ENCODE measurements around the gene UIMC1.

UIMC1 gene

GRCh38 chr5:176959051-176959450 is 47.5 kb downstream of the UIMC1 start:
- DNase-seq (ENCODE audit: insufficient read length, low spot score) (peak; percentile 38), FAIRE-seq (no peak)

- DNase-seq (ENCODE audit: insufficient read length, low spot score) (no peak), FAIRE-seq (no peak)
Measured at GRCh38 chr5:176956756-176957155, 49.8 kb downstream of the UIMC1 start.

- DNase-seq (ENCODE audit: insufficient read length, low spot score) (no peak), FAIRE-seq (no peak)
Measured at GRCh38 chr5:176955895-176956294, 50.7 kb downstream of the UIMC1 start.

DNA sequence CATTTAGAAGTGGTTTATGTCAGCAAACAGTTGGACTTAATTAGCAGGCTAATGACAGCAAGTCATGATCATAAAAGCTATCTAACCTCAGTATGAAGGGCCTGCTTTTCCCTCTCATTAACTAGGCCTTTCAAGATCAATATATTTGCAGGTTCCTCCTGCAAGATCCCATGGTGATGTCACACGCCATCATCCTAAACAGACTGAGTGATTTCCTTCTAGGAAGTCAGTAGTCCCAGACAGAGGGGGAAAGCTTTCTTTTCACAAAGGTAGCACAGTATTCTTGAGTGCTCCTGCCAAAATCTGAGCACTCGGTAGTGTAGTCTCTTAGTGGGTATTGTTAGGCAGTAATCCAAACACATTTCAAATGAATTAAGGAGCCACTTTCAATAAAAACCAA is 52.5 kb downstream of the UIMC1 start:
- FAIRE-seq (no peak), DNase-seq (ENCODE audit: insufficient read length, low spot score) (no peak)

DNA sequence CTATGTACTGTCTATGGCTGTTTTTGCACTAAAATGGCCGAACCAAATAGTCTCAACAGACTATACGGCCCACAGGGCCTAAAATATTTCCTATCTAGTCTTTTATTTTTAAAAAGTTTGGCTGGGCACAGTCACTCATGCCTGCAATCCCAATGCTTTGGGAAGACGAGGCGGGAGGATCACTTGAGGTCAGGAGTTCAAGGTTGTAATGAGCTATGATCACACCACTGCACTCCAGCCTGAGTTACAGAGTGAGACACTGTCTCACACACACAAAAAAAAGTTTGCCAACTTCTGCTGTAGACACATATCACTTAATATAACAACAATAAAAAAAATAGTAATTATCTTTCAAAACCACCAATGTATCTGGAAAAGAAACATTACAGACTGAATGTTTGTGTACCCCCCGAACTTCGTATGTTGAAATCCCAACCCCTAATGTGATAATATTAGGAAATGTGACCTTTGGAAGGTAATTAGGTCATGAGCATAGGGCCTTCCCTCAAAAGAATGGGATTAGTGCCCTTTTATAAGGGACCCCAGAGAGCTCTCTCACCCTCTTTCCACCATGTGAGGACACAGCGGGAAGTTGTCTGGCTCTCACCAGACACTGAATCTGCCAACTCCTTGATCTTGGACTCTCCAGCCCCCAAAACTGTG is 53.9 kb downstream of the UIMC1 start:
- no peak for FAIRE-seq
- no peak for DNase-seq (ENCODE audit: insufficient read length, low spot score)

- DNase-seq (ENCODE audit: insufficient read length, low spot score) = no peak
- no peak for FAIRE-seq
Measured at GRCh38 chr5:176948458-176948857, 58.1 kb downstream of the UIMC1 start.

- DNase-seq (ENCODE audit: insufficient read length, low spot score) (no peak), FAIRE-seq (no peak)
Measured at GRCh38 chr5:176947847-176948246, 58.7 kb downstream of the UIMC1 start.

DNA sequence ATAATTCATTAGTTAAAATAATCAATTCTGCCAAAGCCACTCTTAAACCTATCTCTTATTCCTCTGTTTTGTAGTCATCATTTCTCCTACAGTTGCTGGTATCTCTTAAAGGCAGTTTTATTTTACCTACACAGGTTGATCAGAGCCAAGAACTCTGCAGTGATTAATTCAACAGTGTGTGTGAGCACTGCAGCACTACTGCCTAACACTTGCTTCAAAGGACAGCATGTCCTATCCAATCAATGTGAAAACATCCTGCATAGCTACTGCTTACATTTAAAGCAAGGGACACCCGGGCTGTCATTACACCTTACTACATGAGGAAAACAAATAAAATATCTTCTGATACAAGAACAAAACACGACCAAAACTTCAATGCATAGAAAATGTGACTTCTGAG is 62.3 kb downstream of the UIMC1 start:
- FAIRE-seq (no peak), DNase-seq (ENCODE audit: insufficient read length, low spot score) (no peak)

DNA sequence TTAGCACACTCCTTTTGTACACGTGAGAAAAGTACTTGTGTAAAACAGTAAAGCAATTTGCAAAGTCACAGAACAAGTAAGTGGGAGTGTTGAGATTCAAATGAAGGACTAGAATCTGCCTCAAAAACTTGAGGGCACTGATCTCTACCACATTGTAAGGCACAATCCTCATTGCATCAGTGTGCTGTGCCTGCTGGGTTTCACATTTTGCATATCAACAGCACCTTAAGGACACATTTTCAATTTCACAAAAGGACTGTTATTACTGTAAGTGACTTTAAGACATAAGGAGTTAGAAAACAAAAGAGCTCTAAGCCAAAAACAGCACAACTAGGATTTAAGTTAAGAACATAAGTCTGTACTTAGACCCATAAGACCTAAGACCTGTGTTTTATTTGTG is 62.8 kb downstream of the UIMC1 start:
- no peak for FAIRE-seq
- DNase-seq (ENCODE audit: insufficient read length, low spot score) = no peak

DNA sequence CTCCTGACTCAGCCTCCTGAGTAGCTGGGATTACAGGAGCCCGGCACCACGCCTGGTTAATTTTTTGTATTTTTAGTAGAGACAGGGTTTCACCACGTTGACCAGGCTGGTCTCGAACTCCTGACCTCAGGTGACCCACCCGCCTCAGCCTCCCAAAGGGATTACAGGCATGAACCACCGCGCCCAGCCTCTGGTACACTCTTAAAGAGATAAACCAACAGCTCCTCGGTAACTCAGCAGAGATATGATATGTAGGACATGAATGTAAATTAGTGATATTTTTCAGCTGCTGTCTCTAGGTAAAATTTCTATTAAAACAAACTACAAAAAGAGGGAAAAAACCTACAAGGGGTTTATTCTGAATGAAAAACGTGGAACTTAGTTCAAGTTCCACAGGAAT is 64.6 kb downstream of the UIMC1 start:
- DNase-seq (ENCODE audit: insufficient read length, low spot score) = no peak
- FAIRE-seq = no peak

- FAIRE-seq = no peak
Measured at GRCh38 chr5:176938472-176938871, 68.1 kb downstream of the UIMC1 start.

GRCh38 chr5:176935017-176935416 is 71.6 kb downstream of the UIMC1 start:
- no peak for FAIRE-seq
- DNase-seq (ENCODE audit: insufficient read length, low spot score) = no peak

More at GRCh38 chr5:176938472-176938871, 68.1 kb downstream of the UIMC1 start:
- no peak for DNase-seq (ENCODE audit: insufficient read length, low spot score)

- DNase-seq (ENCODE audit: insufficient read length, low spot score) (no peak), FAIRE-seq (no peak)
Measured at GRCh38 chr5:176934309-176934930, 72.2 kb downstream of the UIMC1 start.

- DNase-seq (ENCODE audit: insufficient read length, low spot score) = no peak
- FAIRE-seq = no peak
Measured at GRCh38 chr5:176929654-176930053, 76.9 kb downstream of the UIMC1 start.

DNA sequence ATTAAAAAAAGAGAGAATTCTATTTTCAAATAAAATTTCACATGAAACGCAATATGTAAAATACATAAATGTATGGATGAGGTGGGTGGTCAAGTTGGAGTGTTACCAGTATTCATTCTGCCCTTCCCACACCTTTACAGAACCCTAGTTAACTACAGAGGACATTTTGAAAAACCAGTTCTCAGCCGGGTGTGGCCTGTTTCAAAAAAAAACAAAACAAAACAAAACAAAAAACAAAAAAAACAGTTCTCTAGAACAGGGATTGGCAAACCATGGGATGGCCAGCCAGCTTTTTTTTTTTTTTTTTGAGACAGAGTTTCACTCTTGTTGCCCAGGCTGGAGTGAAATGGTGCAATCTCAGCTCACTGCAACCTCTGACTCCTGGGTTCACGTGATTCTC is 79.0 kb downstream of the UIMC1 start:
- no peak for DNase-seq (ENCODE audit: insufficient read length, low spot score)
- no peak for FAIRE-seq

GRCh38 chr5:176922817-176923216 is 83.8 kb downstream of the UIMC1 start:
- FAIRE-seq = no peak
- no peak for DNase-seq (ENCODE audit: insufficient read length, low spot score)

GRCh38 chr5:176921714-176922113 is 84.9 kb downstream of the UIMC1 start:
- FAIRE-seq = no peak
- no peak for DNase-seq (ENCODE audit: insufficient read length, low spot score)

DNA sequence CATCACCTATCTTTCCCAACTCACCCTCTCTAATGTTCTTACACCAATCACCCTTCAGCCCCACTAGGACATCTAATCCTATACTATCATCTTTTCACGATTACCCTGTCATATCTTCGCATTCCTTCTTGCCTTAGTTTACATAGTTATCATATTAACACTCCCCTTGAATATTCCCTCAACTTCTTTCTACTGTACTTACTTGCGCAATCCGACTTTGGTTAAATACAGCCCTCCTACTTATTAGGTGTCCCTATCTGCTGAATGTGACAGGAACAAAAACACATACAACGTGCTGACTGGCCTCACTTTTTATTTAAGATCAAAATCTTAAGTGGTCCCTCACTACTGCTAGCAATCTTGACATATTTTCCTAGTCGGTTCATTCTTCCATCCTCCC is 88.0 kb downstream of the UIMC1 start:
- DNase-seq (ENCODE audit: insufficient read length, low spot score) (no peak), FAIRE-seq (no peak)

DNA sequence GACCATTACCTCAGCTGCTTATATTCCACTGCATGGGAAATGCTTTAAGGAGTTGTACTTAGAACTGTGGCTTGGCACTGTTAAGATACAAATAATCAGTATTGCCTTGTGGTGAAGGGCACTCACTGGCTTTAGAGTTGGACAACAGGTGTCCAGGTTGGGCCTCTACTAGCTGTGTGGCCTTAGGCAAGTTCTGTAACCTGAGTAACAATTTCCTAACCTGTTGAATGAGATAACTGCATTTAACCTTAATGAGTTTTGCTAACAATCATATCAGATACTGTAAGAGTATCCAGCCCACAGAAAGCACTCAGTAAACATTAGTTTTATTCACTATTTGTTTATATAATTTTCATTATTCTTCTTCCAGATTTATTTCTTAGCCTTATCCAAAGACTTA is 90.2 kb downstream of the UIMC1 start:
- FAIRE-seq = no peak
- no peak for DNase-seq (ENCODE audit: insufficient read length, low spot score)

DNA sequence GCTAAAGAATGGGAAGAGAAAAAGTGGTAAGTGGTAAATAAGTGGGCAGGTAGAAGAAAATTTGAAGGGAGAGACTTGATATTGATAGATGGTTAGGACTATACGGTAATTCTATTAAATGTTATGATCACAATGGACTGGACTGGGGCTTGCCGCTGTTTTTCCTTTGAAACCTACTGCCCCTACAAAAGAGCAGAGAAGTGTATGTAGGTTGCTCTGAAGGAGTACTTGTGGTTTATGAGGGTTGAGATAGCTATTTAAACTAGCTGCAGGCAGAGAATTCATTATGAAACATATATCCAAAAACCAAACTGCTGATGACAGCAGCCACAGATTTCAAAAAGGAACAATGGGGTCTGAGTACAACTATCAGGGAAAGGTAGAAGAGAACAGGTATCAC is 90.7 kb downstream of the UIMC1 start:
- FAIRE-seq (no peak), DNase-seq (ENCODE audit: insufficient read length, low spot score) (no peak)

DNA sequence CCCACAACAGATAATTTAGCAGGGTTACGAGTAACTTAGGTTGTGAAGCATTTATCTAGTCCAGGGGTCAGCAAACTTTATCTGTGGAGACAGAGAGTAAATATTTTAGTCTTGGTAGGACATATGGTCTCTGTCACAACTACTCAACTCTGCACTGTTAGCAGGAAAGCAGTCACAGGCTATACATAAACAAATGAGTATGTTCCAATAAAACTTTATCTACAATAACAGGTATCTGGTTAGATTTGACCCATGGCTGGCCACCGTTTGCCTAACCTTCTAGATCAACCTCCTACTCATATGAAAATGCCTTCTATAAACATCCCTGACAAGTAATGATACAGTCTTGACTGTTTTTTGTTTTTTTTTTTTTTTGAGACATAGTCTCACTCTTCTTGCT is 94.5 kb downstream of the UIMC1 start:
- FAIRE-seq (no peak), DNase-seq (ENCODE audit: insufficient read length, low spot score) (no peak)

DNA sequence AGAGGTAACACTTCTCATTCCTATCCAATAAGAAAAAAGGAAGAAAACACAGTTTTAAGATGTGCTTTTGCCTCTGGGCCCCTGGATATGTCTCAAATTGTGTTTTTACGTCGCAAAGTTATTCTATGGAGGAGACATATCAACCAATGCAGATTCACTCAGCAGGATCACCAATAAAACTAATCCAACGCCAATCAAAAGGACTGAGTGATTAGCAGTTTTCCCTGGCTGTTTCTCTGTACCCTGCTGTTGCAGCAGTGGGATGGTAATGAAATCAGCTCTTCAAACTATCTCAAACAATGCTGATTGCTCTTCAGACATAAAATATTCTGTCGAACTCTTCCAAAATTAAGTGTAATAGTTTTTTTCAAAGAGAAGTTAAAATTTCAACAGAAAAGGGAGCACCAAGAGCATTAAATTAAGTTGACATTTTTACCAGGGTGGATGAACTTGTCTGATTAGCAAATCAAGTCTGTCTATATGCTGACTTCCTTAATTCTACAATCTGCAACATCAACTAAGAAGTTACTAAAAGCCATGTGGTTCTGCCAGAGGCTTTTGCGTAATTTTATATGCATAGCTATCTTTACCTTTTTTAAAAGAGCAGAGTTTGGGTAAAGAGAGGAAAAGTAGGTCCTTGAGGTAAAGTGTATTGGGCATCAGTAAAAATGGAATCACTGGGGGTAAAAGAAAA is 97.8 kb downstream of the UIMC1 start:
- DNase-seq (ENCODE audit: insufficient read length, low spot score) (no peak), FAIRE-seq (no peak)
